Astrocyte (in vitro differentiated cells and primary cell): Measurements from ENCODE around the gene CMBL. TPM values are rescaled to one million over a fixed set of nuclear protein-coding genes. Genes with fewer than 3 reads are reported as not detected.

Experiments
- DNase-seq: peaks from one replicate; pipeline ENCODE4 v3.0.0-alpha.2; 2010; ENCODE audit warnings: low read depth
- FAIRE-seq: peaks from 2 replicates; lab custom pipeline; 2011; peaks lifted over from hg19 to GRCh38; lab: Jason Lieb, UNC
- H2AFZ ChIP-seq: 2 replicates; pipeline ENCODE4 v1.6.0; 2012; ENCODE audit warnings: low read depth, low read length, inconsistent platforms
- H3K27ac ChIP-seq: 2 replicates; pipeline ENCODE4 v1.5.1; 2011; ENCODE audit warnings: low read depth, low read length, inconsistent platforms
- H3K27me3 ChIP-seq: 2 replicates; pipeline ENCODE4 v1.6.0; 2011; ENCODE audit warnings: low read length, inconsistent platforms; ENCODE audit not compliant: insufficient read depth
- H3K36me3 ChIP-seq: 2 replicates; pipeline ENCODE4 v1.5.1; 2011; ENCODE audit warnings: low read length, inconsistent platforms; ENCODE audit not compliant: insufficient read depth
- H3K4me1 ChIP-seq: 2 replicates; pipeline ENCODE4 v1.5.1; 2011; ENCODE audit warnings: low read length, inconsistent platforms; ENCODE audit not compliant: insufficient read depth
- H3K4me2 ChIP-seq: 2 replicates; pipeline ENCODE4 v1.6.0; 2012; ENCODE audit warnings: low read length, inconsistent platforms
- H3K4me3 ChIP-seq: 2 replicates; pipeline ENCODE4 v1.5.1; 2011; ENCODE audit warnings: low read depth, mild to moderate bottlenecking, low read length, inconsistent platforms; ENCODE audit not compliant: insufficient read depth
- H3K79me2 ChIP-seq: 2 replicates; pipeline ENCODE4 v1.6.0; 2012; ENCODE audit warnings: mild to moderate bottlenecking, low read length, inconsistent platforms; ENCODE audit not compliant: insufficient read depth
- H3K9ac ChIP-seq: 2 replicates; pipeline ENCODE4 v1.6.0; 2012; ENCODE audit warnings: mild to moderate bottlenecking, low read length, inconsistent platforms
- H3K9me3 ChIP-seq: 2 replicates; pipeline ENCODE4 v1.5.1; 2012; ENCODE audit warnings: low read depth, mild to moderate bottlenecking, low read length, inconsistent platforms; ENCODE audit not compliant: insufficient read depth
- H4K20me1 ChIP-seq: 2 replicates; pipeline ENCODE4 v1.6.0; 2012; ENCODE audit warnings: low read length, inconsistent platforms; ENCODE audit not compliant: insufficient read depth
- H3K27ac Mint-ChIP-seq: one replicate; pipeline ENCODE4 v1.8.0; 2021; ENCODE audit warnings: mild to moderate bottlenecking, mixed read lengths; ENCODE audit not compliant: unreplicated experiment
- H3K27me3 Mint-ChIP-seq: one replicate; pipeline ENCODE4 v1.8.0; 2021; ENCODE audit warnings: low read depth, mixed read lengths; ENCODE audit not compliant: unreplicated experiment
- H3K36me3 Mint-ChIP-seq: one replicate; pipeline ENCODE4 v1.8.0; 2021; ENCODE audit warnings: low read depth, mixed read lengths; ENCODE audit not compliant: unreplicated experiment
- H3K4me1 Mint-ChIP-seq: one replicate; pipeline ENCODE4 v1.8.0; 2021; ENCODE audit warnings: low read depth, mixed read lengths; ENCODE audit not compliant: unreplicated experiment
- H3K4me3 Mint-ChIP-seq: one replicate; pipeline ENCODE4 v1.8.0; 2021; ENCODE audit warnings: mild to moderate bottlenecking, moderate library complexity, mixed read lengths; ENCODE audit not compliant: unreplicated experiment
- H3K9me3 Mint-ChIP-seq: one replicate; pipeline ENCODE4 v1.8.0; 2021; ENCODE audit warnings: mild to moderate bottlenecking, mixed read lengths; ENCODE audit not compliant: unreplicated experiment
- CTCF ChIP-seq: IDR thresholded peaks from 2 replicates; pipeline ENCODE4 v1.5.1; 2011; ENCODE audit warnings: low read depth, mild to moderate bottlenecking, inconsistent platforms, low read length, moderate library complexity; ENCODE audit not compliant: insufficient read depth
- EZH2 ChIP-seq: IDR thresholded peaks from 2 replicates; pipeline ENCODE4 v1.6.1; 2012; ENCODE audit warnings: mild to moderate bottlenecking, low read length, inconsistent platforms; ENCODE audit not compliant: insufficient read depth
- total RNA-seq: library from RNA; stranded (reverse); gene quantifications from 2 replicates; pipeline ENCODE4 v1.2.1, GENCODE V29; 2021

CMBL gene
- total RNA-seq, 1 donor from 2014 or later, result 39.7 TPM

GRCh38 chr5:10335711-10336470 lies 28.2 kb upstream of the CMBL start:
- no peak for FAIRE-seq
- H3K9me3 Mint-ChIP-seq, result peaks cover 4% of the 10 kb centered on the region

GRCh38 chr5:10334831-10335230 lies 27.1 kb upstream of the CMBL start:
- Mint-ChIP-seq H3K27ac (no peak overlapping the region), H3K36me3 (no peaks in the 10 kb centered on the region), H3K27me3 (peaks cover 58% of the 10 kb centered on the region), H3K9me3 (peaks cover 4% of the 10 kb centered on the region), H3K4me1 (no peaks in the 10 kb centered on the region), H3K4me3 (no peak overlapping the region)
- H3K4me2 ChIP-seq, result no peak overlapping the region
- no peak for DNase-seq
- no peaks in the 10 kb centered on the region for H3K9me3 ChIP-seq
- H3K9ac ChIP-seq, result no peak overlapping the region
- no peak for TF ChIP-seq EZH2
- TF ChIP-seq CTCF, result no peak
- H3K27ac ChIP-seq, result no peak overlapping the region
- H3K27me3 ChIP-seq, result no peaks in the 10 kb centered on the region
- H3K4me3 ChIP-seq, result no peak overlapping the region
- no peaks in the 10 kb centered on the region for H4K20me1 ChIP-seq
- H3K79me2 ChIP-seq, result no peaks in the 10 kb centered on the region
- no peak overlapping the region for H2AFZ ChIP-seq
- no peaks in the 10 kb centered on the region for H3K36me3 ChIP-seq
- peaks cover 21% of the 10 kb centered on the region for H3K4me1 ChIP-seq
- no peak for FAIRE-seq

More at GRCh38 chr5:10335711-10336470, 28.2 kb upstream of the CMBL start:
- no peaks in the 10 kb centered on the region for H3K4me1 Mint-ChIP-seq
- DNase-seq, result no peak
- H3K27ac Mint-ChIP-seq, result no peak overlapping the region
- Histone ChIP-seq H3K4me3 (no peak overlapping the region), H3K4me1 (peaks cover 12% of the 10 kb centered on the region), H4K20me1 (no peaks in the 10 kb centered on the region), H3K79me2 (no peaks in the 10 kb centered on the region), H3K27ac (no peak overlapping the region), H2AFZ (no peak overlapping the region), H3K36me3 (no peaks in the 10 kb centered on the region), H3K4me2 (no peak overlapping the region), H3K27me3 (no peaks in the 10 kb centered on the region), H3K9ac (no peak overlapping the region), H3K9me3 (no peaks in the 10 kb centered on the region)
- no peaks in the 10 kb centered on the region for H3K36me3 Mint-ChIP-seq
- TF ChIP-seq EZH2 (no peak), CTCF (no peak)
- H3K4me3 Mint-ChIP-seq, result no peak overlapping the region
- H3K27me3 Mint-ChIP-seq, result peaks cover 51% of the 10 kb centered on the region
